ENCODE results near the gene PNMA8B.

DNA sequence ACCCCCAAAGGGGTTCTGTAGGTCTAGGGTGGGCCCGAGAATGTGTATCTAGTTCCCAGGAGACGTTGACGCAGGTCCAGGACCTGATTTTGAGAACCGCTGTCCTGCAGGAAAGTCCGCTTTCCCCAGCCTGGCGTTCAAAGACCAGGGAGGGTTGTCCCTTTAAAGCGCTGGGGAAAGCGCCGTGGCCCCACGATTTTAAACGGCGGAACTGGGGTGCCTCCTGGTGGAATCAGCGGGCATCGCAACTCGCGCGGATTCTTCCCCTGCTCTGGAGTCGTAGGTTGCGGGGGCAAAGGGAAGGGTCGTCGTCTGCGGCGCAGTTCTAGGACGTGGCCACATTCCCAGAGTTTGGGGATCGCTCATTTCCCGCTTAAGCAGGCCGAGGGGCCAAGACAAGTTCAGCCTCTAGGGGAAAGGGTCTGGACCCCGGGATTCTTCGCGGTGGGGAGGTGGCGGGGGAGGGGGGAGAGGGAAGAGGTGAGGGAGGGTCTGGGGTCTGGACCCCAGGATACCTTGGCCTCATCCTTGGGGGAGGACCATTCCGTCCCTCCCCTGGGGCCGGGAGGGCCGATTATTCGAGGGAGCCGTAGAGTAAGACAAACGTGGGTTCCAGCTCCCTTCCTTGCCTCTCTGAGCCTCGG lies 7.7 kb downstream of the PNMA8B start:
- no peak for TF ChIP-seq POLR2A (IDR thresholded peaks at IDR 0.05; ENCODE audit: low read depth)
- TF ChIP-seq POLR2AphosphoS5 (IDR thresholded peaks at IDR 0.05): peak in 1 of 2 donors; percentile 36
- TF ChIP-seq, protein P1, sequence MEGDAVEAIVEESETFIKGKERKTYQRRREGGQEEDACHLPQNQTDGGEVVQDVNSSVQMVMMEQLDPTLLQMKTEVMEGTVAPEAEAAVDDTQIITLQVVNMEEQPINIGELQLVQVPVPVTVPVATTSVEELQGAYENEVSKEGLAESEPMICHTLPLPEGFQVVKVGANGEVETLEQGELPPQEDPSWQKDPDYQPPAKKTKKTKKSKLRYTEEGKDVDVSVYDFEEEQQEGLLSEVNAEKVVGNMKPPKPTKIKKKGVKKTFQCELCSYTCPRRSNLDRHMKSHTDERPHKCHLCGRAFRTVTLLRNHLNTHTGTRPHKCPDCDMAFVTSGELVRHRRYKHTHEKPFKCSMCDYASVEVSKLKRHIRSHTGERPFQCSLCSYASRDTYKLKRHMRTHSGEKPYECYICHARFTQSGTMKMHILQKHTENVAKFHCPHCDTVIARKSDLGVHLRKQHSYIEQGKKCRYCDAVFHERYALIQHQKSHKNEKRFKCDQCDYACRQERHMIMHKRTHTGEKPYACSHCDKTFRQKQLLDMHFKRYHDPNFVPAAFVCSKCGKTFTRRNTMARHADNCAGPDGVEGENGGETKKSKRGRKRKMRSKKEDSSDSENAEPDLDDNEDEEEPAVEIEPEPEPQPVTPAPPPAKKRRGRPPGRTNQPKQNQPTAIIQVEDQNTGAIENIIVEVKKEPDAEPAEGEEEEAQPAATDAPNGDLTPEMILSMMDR (IDR thresholded peaks at IDR 0.05): peak; percentile 93 to 97 (median 94)

All from esophagus muscularis mucosa (tissue), 3 donors.